Measurements from ENCODE around the gene CCL4.

DNA sequence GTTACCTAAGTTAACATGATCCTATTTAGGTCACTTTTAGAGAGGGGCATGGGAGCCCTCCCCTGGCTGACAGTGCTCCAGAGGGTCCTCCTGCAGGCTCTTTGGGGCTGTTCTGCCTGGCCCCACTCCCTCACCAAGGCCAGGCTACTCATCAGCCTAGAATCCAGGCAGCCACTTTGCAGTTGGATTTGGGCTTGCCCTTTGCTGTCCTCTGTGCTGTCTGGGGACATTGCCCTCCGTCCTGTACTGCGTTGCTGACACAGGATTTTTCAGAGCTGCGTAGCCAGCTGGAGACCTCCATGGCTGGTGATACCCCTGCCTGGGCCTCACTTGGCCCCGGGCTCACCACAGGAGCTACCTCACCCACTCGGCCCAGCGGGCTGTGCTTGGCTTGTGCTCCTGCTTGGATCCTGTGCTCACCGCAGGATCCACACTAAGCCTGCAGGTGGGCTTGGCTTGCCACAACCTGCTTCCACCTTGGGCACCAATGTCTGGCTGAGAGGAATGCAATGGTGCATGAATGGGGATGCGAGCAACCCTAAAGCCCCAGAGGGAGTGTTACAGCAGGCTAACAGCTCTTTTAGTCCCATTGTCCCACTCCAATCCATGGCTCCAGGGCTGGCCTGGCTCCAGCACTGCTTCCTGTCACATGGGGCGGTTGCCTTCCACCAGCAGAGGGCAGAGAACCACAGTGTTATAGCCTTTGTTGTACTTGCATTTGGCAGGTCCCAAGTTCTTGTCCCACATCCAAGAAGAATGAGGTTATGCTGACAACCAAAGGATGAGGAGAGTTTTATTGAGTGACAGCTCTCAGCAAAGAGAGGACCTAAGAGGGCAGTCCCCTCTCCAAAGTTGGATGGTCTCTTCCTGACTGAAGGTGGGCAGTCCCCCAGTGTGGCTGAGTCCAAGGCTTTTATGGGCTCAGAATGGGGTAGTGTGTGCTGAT is 21.5 kb downstream of the CCL4 start:
- TF ChIP-seq, protein P1, sequence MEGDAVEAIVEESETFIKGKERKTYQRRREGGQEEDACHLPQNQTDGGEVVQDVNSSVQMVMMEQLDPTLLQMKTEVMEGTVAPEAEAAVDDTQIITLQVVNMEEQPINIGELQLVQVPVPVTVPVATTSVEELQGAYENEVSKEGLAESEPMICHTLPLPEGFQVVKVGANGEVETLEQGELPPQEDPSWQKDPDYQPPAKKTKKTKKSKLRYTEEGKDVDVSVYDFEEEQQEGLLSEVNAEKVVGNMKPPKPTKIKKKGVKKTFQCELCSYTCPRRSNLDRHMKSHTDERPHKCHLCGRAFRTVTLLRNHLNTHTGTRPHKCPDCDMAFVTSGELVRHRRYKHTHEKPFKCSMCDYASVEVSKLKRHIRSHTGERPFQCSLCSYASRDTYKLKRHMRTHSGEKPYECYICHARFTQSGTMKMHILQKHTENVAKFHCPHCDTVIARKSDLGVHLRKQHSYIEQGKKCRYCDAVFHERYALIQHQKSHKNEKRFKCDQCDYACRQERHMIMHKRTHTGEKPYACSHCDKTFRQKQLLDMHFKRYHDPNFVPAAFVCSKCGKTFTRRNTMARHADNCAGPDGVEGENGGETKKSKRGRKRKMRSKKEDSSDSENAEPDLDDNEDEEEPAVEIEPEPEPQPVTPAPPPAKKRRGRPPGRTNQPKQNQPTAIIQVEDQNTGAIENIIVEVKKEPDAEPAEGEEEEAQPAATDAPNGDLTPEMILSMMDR (IDR thresholded peaks at IDR 0.05; ENCODE audit: poor library complexity, severe bottlenecking): no peak
- TF ChIP-seq EP300 (conservative IDR thresholded peaks at IDR 0.05; ENCODE audit: poor library complexity, severe bottlenecking) (no peak), POLR2AphosphoS5 (IDR thresholded peaks at IDR 0.05) (no peak), EZH2 (IDR thresholded peaks at IDR 0.05; ENCODE audit: borderline replicate concordance, insufficient read depth, low read length, poor library complexity, severe bottlenecking) (no peak)

Measured in neural cell (in vitro differentiated cells).